IPS-15b (cell line): Measurements from ENCODE around the gene SRMS.

Experiments used
- H3K27me3 ChIP-seq: one replicate; pipeline ENCODE4 v1.6.1; 2013; ENCODE audit warnings: low read length; ENCODE audit not compliant: control insufficient read depth, insufficient read depth
- H3K36me3 ChIP-seq: one replicate; pipeline ENCODE4 v1.6.1; 2013; ENCODE audit warnings: low read length; ENCODE audit not compliant: control insufficient read depth, insufficient read depth
- H3K4me1 ChIP-seq: one replicate; pipeline ENCODE4 v1.6.1; 2013; ENCODE audit warnings: mild to moderate bottlenecking, low read length; ENCODE audit not compliant: control insufficient read depth, insufficient read depth
- H3K4me3 ChIP-seq: one replicate; pipeline ENCODE4 v1.5.1; 2013; ENCODE audit warnings: low read depth, low read length
- H3K9ac ChIP-seq: one replicate; pipeline ENCODE4 v1.6.1; 2013; ENCODE audit warnings: low read depth, mild to moderate bottlenecking, low read length
- H3K9me3 ChIP-seq: one replicate; pipeline ENCODE4 v1.6.1; 2013; ENCODE audit warnings: mild to moderate bottlenecking, low read length; ENCODE audit not compliant: control insufficient read depth, insufficient read depth

SRMS gene

GRCh38 chr20:63552481-63553249, 5.1 kb upstream of the SRMS start:
- Histone ChIP-seq H3K9ac (peak overlapping the region; percentile 47), H3K27me3 (no peaks in the 10 kb centered on the region), H3K4me1 (peaks cover 8% of the 10 kb centered on the region), H3K4me3 (peak overlapping the region; percentile 41), H3K9me3 (no peaks in the 10 kb centered on the region), H3K36me3 (no peaks in the 10 kb centered on the region)

GRCh38 chr20:63551068-63551467, 3.5 kb upstream of the SRMS start:
- H3K9ac ChIP-seq, result no peak overlapping the region
- H3K27me3 ChIP-seq, result no peaks in the 10 kb centered on the region
- H3K4me3 ChIP-seq, result no peak overlapping the region
- peaks cover 8% of the 10 kb centered on the region for H3K4me1 ChIP-seq
- H3K36me3 ChIP-seq, result no peaks in the 10 kb centered on the region
- H3K9me3 ChIP-seq, result no peaks in the 10 kb centered on the region

GRCh38 chr20:63549679-63550282, 2.2 kb upstream of the SRMS start:
- H3K4me3 ChIP-seq, result no peak overlapping the region
- no peaks in the 10 kb centered on the region for H3K9me3 ChIP-seq
- H3K4me1 ChIP-seq, result peaks cover 8% of the 10 kb centered on the region
- no peaks in the 10 kb centered on the region for H3K27me3 ChIP-seq
- H3K36me3 ChIP-seq, result no peaks in the 10 kb centered on the region
- H3K9ac ChIP-seq, result no peak overlapping the region

GRCh38 chr20:63549019-63549418, 1.5 kb upstream of the SRMS start:
- Histone ChIP-seq H3K4me1 (peaks cover 8% of the 10 kb centered on the region), H3K36me3 (no peaks in the 10 kb centered on the region), H3K27me3 (no peaks in the 10 kb centered on the region), H3K4me3 (no peak overlapping the region), H3K9me3 (no peaks in the 10 kb centered on the region), H3K9ac (no peak overlapping the region)

- Histone ChIP-seq H3K27me3 (no peaks in the 10 kb centered on the region), H3K9me3 (no peaks in the 10 kb centered on the region), H3K9ac (no peak overlapping the region)
Measured at GRCh38 chr20:63548542-63548941, 993 bp upstream of the SRMS start.

GRCh38 chr20:63546956-63547724, 409 bp downstream of the SRMS start:
- Histone ChIP-seq H3K4me1 (peaks cover 5% of the 10 kb centered on the region), H3K9me3 (no peaks in the 10 kb centered on the region), H3K27me3 (no peaks in the 10 kb centered on the region), H3K4me3 (no peak overlapping the region), H3K9ac (no peak overlapping the region), H3K36me3 (no peaks in the 10 kb centered on the region)

More at GRCh38 chr20:63548542-63548941, 993 bp upstream of the SRMS start:
- Histone ChIP-seq H3K4me3 (no peak overlapping the region), H3K36me3 (no peaks in the 10 kb centered on the region), H3K4me1 (peaks cover 8% of the 10 kb centered on the region)

- Histone ChIP-seq H3K36me3 (no peaks in the 10 kb centered on the region), H3K4me1 (peaks cover 5% of the 10 kb centered on the region), H3K27me3 (no peaks in the 10 kb centered on the region), H3K4me3 (no peak overlapping the region), H3K9me3 (no peaks in the 10 kb centered on the region), H3K9ac (no peak overlapping the region)
Measured at GRCh38 chr20:63546256-63546955, 1.1 kb downstream of the SRMS start.

GRCh38 chr20:63545814-63546213, 1.7 kb downstream of the SRMS start:
- peaks cover 5% of the 10 kb centered on the region for H3K4me1 ChIP-seq
- H3K9ac ChIP-seq, result no peak overlapping the region
- H3K9me3 ChIP-seq, result no peaks in the 10 kb centered on the region
- H3K36me3 ChIP-seq, result no peaks in the 10 kb centered on the region
- no peaks in the 10 kb centered on the region for H3K27me3 ChIP-seq
- H3K4me3 ChIP-seq, result no peak overlapping the region

GRCh38 chr20:63544958-63545516, 2.5 kb downstream of the SRMS start:
- peaks cover 5% of the 10 kb centered on the region for H3K4me1 ChIP-seq
- H3K27me3 ChIP-seq, result no peaks in the 10 kb centered on the region
- H3K36me3 ChIP-seq, result no peaks in the 10 kb centered on the region
- H3K4me3 ChIP-seq, result no peak overlapping the region
- no peak overlapping the region for H3K9ac ChIP-seq
- no peaks in the 10 kb centered on the region for H3K9me3 ChIP-seq

GRCh38 chr20:63544241-63544957, 3.1 kb downstream of the SRMS start:
- no peaks in the 10 kb centered on the region for H3K27me3 ChIP-seq
- no peak overlapping the region for H3K4me3 ChIP-seq
- no peaks in the 10 kb centered on the region for H3K36me3 ChIP-seq
- peaks cover 5% of the 10 kb centered on the region for H3K4me1 ChIP-seq
- H3K9me3 ChIP-seq, result no peaks in the 10 kb centered on the region
- no peak overlapping the region for H3K9ac ChIP-seq

GRCh38 chr20:63543733-63544132, 3.8 kb downstream of the SRMS start:
- Histone ChIP-seq H3K27me3 (no peaks in the 10 kb centered on the region), H3K36me3 (no peaks in the 10 kb centered on the region), H3K4me3 (no peak overlapping the region), H3K9me3 (no peaks in the 10 kb centered on the region), H3K9ac (no peak overlapping the region), H3K4me1 (peaks cover 4% of the 10 kb centered on the region)
